WTC11 (cell line): ENCODE data around the gene WDSUB1. TPM values are rescaled to one million over a fixed set of nuclear protein-coding genes. Genes with fewer than 3 reads are reported as not detected.

Experiments used
- ATAC-seq: fragments of 200-7000 bp; cut with Tn5 transposase; 2 replicates; pipeline ENCODE4 v1.10.0; 2021; ENCODE audit warnings: mild to moderate bottlenecking, moderate library complexity
- CTCF ChIA-PET: fragments of 300-600 bp; sonication (Branson Sonifier 250); formaldehyde crosslinking; loops from one replicate; lab custom pipeline; 2021; ENCODE audit warnings: antibody characterized with exemption; lab: Charles Lee
- POLR2A ChIA-PET: fragments of 350-600 bp; sonication (Branson Sonifier 250); formaldehyde crosslinking; loops from one replicate; lab custom pipeline; 2021; ENCODE audit warnings: antibody characterized with exemption; lab: Charles Lee
- DNase-seq: peaks from one replicate; pipeline ENCODE4 v3.0.0; 2021; ENCODE audit warnings: low spot score
- H3K27ac Mint-ChIP-seq: 2 replicates; pipeline ENCODE4 v1.8.0; 2021; ENCODE audit warnings: mixed read lengths
- H3K27me3 Mint-ChIP-seq: 2 replicates; pipeline ENCODE4 v1.8.0; 2021; ENCODE audit warnings: low read depth, mild to moderate bottlenecking, moderate library complexity, mixed read lengths
- H3K36me3 Mint-ChIP-seq: 2 replicates; pipeline ENCODE4 v1.8.0; 2021; ENCODE audit warnings: mixed read lengths
- H3K4me1 Mint-ChIP-seq: 2 replicates; pipeline ENCODE4 v1.8.0; 2022; ENCODE audit warnings: mixed read lengths
- H3K4me3 Mint-ChIP-seq: 2 replicates; pipeline ENCODE4 v1.8.0; 2021; ENCODE audit warnings: mild to moderate bottlenecking, moderate library complexity, mixed read lengths
- H3K9me3 Mint-ChIP-seq: 2 replicates; pipeline ENCODE4 v1.8.0; 2021; ENCODE audit warnings: mixed read lengths
- FOXP1 ChIP-seq: sonication (generic); formaldehyde crosslinking; IDR thresholded peaks from 2 replicates; pipeline ENCODE4 v1.8.0; 2022; ENCODE audit warnings: missing genetic modification reagents, mild to moderate bottlenecking, moderate library complexity, borderline replicate concordance
- GTF2I ChIP-seq: fragments of 250-450 bp; sonication (Bioruptor Pico); conservative IDR thresholded peaks from 2 replicates; pipeline ENCODE4 v1.4.0; 2021; ENCODE audit warnings: mild to moderate bottlenecking
- KAT7 ChIP-seq: sonication (generic); formaldehyde crosslinking; IDR thresholded peaks from 2 replicates; pipeline ENCODE4 v1.8.1; 2023; ENCODE audit warnings: missing genetic modification reagents, mild to moderate bottlenecking, borderline replicate concordance
- MXD4 ChIP-seq: fragments of 250-450 bp; sonication (Bioruptor Pico); IDR thresholded peaks from 2 replicates; pipeline ENCODE4 v1.8.0; 2021; ENCODE audit warnings: mild to moderate bottlenecking, moderate library complexity, borderline replicate concordance
- NR3C1 ChIP-seq: sonication (generic); formaldehyde crosslinking; conservative IDR thresholded peaks from 2 replicates; pipeline ENCODE4 v1.8.1; 2023; ENCODE audit warnings: low read depth, mild to moderate bottlenecking, missing genetic modification reagents
- OVOL2 ChIP-seq: fragments of 250-450 bp; sonication (Bioruptor Pico); IDR thresholded peaks from 2 replicates; pipeline ENCODE4 v1.9.0; 2021; ENCODE audit warnings: mild to moderate bottlenecking, borderline replicate concordance
- TEAD1 ChIP-seq: sonication (generic); formaldehyde crosslinking; IDR thresholded peaks from 2 replicates; pipeline ENCODE4 v1.8.0; 2022; ENCODE audit warnings: mild to moderate bottlenecking, missing genetic modification reagents
- ZNF121 ChIP-seq: sonication (generic); formaldehyde crosslinking; IDR thresholded peaks from 2 replicates; pipeline ENCODE4 v1.8.0; 2023; ENCODE audit warnings: missing genetic modification reagents
- total RNA-seq: library from RNA; stranded (reverse); gene quantifications from 3 replicates; pipeline ENCODE4 v1.2.3, GENCODE V29; 2021
- TF ChIP-seq, protein P1 (sequence below): fragments of 200-600 bp; IDR thresholded peaks from 2 replicates; pipeline ENCODE4 v1.8.0; 2022; ENCODE audit warnings: antibody characterized with exemption
- TF ChIP-seq, protein P2 (sequence below): sonication (generic); formaldehyde crosslinking; IDR thresholded peaks from 2 replicates; pipeline ENCODE4 v1.8.1; 2022; ENCODE audit warnings: mild to moderate bottlenecking, missing genetic modification reagents, moderate library complexity, borderline replicate concordance
- TF ChIP-seq, protein P3 (sequence below): sonication (generic); formaldehyde crosslinking; IDR thresholded peaks from 2 replicates; pipeline ENCODE4 v1.8.0; 2023; ENCODE audit warnings: missing genetic modification reagents, mild to moderate bottlenecking, borderline replicate concordance
- TF ChIP-seq, protein P4 (sequence below): sonication (generic); formaldehyde crosslinking; IDR thresholded peaks from 2 replicates; pipeline ENCODE4 v1.8.1; 2022; ENCODE audit warnings: missing genetic modification reagents, borderline replicate concordance
- TF ChIP-seq, protein P5 (sequence below): fragments of 250-450 bp; sonication (Bioruptor Pico); IDR thresholded peaks from 2 replicates; pipeline ENCODE4 v2.1.2; 2022; ENCODE audit warnings: mild to moderate bottlenecking, moderate library complexity
- TF ChIP-seq, protein P6 (sequence below): fragments of 250-450 bp; sonication (Bioruptor Pico); IDR thresholded peaks from 2 replicates; pipeline ENCODE4 v1.8.0; 2021; ENCODE audit warnings: mild to moderate bottlenecking
- TF ChIP-seq, protein P7 (sequence below): sonication (generic); formaldehyde crosslinking; IDR thresholded peaks from 2 replicates; pipeline ENCODE4 v1.8.1; 2022; ENCODE audit warnings: low read depth, missing genetic modification reagents, borderline replicate concordance
- TF ChIP-seq, protein P8 (sequence below): sonication (generic); formaldehyde crosslinking; IDR thresholded peaks from 2 replicates; pipeline ENCODE4 v1.8.0; 2022; ENCODE audit warnings: missing genetic modification reagents
- TF ChIP-seq, protein P9 (sequence below): sonication (generic); formaldehyde crosslinking; IDR thresholded peaks from 2 replicates; pipeline ENCODE4 v1.8.1; 2023; ENCODE audit warnings: mild to moderate bottlenecking, missing genetic modification reagents, moderate library complexity

The WDSUB1 gene
- total RNA-seq, 1 experiment from 2014 or later = 5.8 TPM

DNA sequence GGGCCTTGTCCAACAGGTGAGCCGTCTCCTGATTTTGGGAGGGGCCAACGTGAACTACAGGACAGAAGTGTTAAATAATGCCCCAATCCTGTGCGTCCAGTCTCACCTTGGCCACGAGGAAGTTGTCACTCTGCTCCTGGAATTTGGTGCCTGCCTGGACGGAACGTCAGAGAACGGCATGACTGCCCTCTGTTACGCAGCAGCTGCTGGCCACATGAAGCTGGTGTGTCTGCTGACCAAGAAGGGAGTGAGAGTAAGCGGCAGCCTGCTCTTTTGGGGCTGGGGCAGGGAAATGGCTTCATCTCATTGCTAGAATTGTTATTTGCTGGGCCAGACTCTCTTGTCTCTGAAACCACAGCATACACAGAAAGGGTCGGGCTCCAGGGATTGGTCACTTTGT, 92.3 kb downstream of the WDSUB1 start:
- no peak for DNase-seq
- H3K4me3 Mint-ChIP-seq = no peak overlapping the region
- no peaks in the 10 kb centered on the region for H3K36me3 Mint-ChIP-seq
- no peaks in the 10 kb centered on the region for H3K9me3 Mint-ChIP-seq
- POLR2A ChIA-PET = no interaction called here
- no peaks in the 10 kb centered on the region for H3K4me1 Mint-ChIP-seq
- no peak for ATAC-seq
- H3K27me3 Mint-ChIP-seq = no peaks in the 10 kb centered on the region
- H3K27ac Mint-ChIP-seq = no peak overlapping the region
- CTCF ChIA-PET = interaction anchor here (1.1 kb wide), 1 partner anchor 25 kb away, joined by 3 read pairs; no protein-coding TSS in a partner anchor
- no peak for TF ChIP-seq TEAD1 (CRISPR knock-in tag)
- TF ChIP-seq MXD4 = no peak
- no peak for TF ChIP-seq OVOL2 (CRISPR knock-in tag)
- TF ChIP-seq, protein P1, sequence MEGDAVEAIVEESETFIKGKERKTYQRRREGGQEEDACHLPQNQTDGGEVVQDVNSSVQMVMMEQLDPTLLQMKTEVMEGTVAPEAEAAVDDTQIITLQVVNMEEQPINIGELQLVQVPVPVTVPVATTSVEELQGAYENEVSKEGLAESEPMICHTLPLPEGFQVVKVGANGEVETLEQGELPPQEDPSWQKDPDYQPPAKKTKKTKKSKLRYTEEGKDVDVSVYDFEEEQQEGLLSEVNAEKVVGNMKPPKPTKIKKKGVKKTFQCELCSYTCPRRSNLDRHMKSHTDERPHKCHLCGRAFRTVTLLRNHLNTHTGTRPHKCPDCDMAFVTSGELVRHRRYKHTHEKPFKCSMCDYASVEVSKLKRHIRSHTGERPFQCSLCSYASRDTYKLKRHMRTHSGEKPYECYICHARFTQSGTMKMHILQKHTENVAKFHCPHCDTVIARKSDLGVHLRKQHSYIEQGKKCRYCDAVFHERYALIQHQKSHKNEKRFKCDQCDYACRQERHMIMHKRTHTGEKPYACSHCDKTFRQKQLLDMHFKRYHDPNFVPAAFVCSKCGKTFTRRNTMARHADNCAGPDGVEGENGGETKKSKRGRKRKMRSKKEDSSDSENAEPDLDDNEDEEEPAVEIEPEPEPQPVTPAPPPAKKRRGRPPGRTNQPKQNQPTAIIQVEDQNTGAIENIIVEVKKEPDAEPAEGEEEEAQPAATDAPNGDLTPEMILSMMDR = no peak
- TF ChIP-seq, protein P2, sequence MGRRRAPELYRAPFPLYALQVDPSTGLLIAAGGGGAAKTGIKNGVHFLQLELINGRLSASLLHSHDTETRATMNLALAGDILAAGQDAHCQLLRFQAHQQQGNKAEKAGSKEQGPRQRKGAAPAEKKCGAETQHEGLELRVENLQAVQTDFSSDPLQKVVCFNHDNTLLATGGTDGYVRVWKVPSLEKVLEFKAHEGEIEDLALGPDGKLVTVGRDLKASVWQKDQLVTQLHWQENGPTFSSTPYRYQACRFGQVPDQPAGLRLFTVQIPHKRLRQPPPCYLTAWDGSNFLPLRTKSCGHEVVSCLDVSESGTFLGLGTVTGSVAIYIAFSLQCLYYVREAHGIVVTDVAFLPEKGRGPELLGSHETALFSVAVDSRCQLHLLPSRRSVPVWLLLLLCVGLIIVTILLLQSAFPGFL = no peak
- TF ChIP-seq FOXP1 (CRISPR knock-in tag) = no peak
- no peak for TF ChIP-seq ZNF121
- TF ChIP-seq, protein P3, sequence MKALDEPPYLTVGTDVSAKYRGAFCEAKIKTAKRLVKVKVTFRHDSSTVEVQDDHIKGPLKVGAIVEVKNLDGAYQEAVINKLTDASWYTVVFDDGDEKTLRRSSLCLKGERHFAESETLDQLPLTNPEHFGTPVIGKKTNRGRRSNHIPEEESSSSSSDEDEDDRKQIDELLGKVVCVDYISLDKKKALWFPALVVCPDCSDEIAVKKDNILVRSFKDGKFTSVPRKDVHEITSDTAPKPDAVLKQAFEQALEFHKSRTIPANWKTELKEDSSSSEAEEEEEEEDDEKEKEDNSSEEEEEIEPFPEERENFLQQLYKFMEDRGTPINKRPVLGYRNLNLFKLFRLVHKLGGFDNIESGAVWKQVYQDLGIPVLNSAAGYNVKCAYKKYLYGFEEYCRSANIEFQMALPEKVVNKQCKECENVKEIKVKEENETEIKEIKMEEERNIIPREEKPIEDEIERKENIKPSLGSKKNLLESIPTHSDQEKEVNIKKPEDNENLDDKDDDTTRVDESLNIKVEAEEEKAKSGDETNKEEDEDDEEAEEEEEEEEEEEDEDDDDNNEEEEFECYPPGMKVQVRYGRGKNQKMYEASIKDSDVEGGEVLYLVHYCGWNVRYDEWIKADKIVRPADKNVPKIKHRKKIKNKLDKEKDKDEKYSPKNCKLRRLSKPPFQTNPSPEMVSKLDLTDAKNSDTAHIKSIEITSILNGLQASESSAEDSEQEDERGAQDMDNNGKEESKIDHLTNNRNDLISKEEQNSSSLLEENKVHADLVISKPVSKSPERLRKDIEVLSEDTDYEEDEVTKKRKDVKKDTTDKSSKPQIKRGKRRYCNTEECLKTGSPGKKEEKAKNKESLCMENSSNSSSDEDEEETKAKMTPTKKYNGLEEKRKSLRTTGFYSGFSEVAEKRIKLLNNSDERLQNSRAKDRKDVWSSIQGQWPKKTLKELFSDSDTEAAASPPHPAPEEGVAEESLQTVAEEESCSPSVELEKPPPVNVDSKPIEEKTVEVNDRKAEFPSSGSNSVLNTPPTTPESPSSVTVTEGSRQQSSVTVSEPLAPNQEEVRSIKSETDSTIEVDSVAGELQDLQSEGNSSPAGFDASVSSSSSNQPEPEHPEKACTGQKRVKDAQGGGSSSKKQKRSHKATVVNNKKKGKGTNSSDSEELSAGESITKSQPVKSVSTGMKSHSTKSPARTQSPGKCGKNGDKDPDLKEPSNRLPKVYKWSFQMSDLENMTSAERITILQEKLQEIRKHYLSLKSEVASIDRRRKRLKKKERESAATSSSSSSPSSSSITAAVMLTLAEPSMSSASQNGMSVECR = no peak
- TF ChIP-seq, protein P4, sequence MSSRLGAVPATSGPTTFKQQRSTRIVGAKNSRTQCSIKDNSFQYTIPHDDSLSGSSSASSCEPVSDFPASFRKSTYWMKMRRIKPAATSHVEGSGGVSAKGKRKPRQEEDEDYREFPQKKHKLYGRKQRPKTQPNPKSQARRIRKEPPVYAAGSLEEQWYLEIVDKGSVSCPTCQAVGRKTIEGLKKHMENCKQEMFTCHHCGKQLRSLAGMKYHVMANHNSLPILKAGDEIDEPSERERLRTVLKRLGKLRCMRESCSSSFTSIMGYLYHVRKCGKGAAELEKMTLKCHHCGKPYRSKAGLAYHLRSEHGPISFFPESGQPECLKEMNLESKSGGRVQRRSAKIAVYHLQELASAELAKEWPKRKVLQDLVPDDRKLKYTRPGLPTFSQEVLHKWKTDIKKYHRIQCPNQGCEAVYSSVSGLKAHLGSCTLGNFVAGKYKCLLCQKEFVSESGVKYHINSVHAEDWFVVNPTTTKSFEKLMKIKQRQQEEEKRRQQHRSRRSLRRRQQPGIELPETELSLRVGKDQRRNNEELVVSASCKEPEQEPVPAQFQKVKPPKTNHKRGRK (CRISPR knock-in tag) = no peak
- TF ChIP-seq, protein P5, sequence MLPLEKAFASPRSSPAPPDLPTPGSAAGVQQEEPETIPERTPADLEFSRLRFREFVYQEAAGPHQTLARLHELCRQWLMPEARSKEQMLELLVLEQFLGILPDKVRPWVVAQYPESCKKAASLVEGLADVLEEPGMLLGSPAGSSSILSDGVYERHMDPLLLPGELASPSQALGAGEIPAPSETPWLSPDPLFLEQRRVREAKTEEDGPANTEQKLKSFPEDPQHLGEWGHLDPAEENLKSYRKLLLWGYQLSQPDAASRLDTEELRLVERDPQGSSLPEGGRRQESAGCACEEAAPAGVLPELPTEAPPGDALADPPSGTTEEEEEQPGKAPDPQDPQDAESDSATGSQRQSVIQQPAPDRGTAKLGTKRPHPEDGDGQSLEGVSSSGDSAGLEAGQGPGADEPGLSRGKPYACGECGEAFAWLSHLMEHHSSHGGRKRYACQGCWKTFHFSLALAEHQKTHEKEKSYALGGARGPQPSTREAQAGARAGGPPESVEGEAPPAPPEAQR (CRISPR knock-in tag) = no peak
- TF ChIP-seq, protein P6, sequence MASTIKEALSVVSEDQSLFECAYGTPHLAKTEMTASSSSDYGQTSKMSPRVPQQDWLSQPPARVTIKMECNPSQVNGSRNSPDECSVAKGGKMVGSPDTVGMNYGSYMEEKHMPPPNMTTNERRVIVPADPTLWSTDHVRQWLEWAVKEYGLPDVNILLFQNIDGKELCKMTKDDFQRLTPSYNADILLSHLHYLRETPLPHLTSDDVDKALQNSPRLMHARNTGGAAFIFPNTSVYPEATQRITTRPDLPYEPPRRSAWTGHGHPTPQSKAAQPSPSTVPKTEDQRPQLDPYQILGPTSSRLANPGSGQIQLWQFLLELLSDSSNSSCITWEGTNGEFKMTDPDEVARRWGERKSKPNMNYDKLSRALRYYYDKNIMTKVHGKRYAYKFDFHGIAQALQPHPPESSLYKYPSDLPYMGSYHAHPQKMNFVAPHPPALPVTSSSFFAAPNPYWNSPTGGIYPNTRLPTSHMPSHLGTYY = no peak
- TF ChIP-seq, protein P7, sequence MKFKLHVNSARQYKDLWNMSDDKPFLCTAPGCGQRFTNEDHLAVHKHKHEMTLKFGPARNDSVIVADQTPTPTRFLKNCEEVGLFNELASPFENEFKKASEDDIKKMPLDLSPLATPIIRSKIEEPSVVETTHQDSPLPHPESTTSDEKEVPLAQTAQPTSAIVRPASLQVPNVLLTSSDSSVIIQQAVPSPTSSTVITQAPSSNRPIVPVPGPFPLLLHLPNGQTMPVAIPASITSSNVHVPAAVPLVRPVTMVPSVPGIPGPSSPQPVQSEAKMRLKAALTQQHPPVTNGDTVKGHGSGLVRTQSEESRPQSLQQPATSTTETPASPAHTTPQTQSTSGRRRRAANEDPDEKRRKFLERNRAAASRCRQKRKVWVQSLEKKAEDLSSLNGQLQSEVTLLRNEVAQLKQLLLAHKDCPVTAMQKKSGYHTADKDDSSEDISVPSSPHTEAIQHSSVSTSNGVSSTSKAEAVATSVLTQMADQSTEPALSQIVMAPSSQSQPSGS (CRISPR knock-in tag) = no peak
- TF ChIP-seq KAT7 (CRISPR knock-in tag) = no peak
- no peak for TF ChIP-seq GTF2I (CRISPR knock-in tag)
- TF ChIP-seq, protein P8, sequence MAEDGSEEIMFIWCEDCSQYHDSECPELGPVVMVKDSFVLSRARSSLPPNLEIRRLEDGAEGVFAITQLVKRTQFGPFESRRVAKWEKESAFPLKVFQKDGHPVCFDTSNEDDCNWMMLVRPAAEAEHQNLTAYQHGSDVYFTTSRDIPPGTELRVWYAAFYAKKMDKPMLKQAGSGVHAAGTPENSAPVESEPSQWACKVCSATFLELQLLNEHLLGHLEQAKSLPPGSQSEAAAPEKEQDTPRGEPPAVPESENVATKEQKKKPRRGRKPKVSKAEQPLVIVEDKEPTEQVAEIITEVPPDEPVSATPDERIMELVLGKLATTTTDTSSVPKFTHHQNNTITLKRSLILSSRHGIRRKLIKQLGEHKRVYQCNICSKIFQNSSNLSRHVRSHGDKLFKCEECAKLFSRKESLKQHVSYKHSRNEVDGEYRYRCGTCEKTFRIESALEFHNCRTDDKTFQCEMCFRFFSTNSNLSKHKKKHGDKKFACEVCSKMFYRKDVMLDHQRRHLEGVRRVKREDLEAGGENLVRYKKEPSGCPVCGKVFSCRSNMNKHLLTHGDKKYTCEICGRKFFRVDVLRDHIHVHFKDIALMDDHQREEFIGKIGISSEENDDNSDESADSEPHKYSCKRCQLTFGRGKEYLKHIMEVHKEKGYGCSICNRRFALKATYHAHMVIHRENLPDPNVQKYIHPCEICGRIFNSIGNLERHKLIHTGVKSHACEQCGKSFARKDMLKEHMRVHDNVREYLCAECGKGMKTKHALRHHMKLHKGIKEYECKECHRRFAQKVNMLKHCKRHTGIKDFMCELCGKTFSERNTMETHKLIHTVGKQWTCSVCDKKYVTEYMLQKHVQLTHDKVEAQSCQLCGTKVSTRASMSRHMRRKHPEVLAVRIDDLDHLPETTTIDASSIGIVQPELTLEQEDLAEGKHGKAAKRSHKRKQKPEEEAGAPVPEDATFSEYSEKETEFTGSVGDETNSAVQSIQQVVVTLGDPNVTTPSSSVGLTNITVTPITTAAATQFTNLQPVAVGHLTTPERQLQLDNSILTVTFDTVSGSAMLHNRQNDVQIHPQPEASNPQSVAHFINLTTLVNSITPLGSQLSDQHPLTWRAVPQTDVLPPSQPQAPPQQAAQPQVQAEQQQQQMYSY = no peak
- TF ChIP-seq NR3C1 (CRISPR knock-in tag) = no peak
- TF ChIP-seq, protein P9, sequence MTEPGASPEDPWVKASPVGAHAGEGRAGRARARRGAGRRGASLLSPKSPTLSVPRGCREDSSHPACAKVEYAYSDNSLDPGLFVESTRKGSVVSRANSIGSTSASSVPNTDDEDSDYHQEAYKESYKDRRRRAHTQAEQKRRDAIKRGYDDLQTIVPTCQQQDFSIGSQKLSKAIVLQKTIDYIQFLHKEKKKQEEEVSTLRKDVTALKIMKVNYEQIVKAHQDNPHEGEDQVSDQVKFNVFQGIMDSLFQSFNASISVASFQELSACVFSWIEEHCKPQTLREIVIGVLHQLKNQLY = no peak
